COLO668 (cell line): ENCODE measurements around the gene MLLT1.
"Not testable (repeated sequence)": the region's sequence is repeated elsewhere in the genome, so short reads cannot be mapped to it uniquely, and the experiment has no call there.

Experiments used
- DNase-seq: peaks from one replicate; lab custom pipeline; 2025; ENCODE audit not compliant: unreplicated experiment; lab: John Stamatoyannopoulos, UW

The MLLT1 gene

GRCh38 chr19:6279931-6280591 lies at the start of gene MLLT1:
Gene MLLT1, minus strand, starts transcription at chr19:6279975. Its CDS starts 191 bp downstream, at chr19:6279784.
- DNase-seq: peak; percentile 98

GRCh38 chr19:6326815-6327214 lies 47.0 kb upstream of the MLLT1 start:
- DNase-seq: no peak

- DNase-seq: no peak
Observed at GRCh38 chr19:6325614-6326013, 45.8 kb upstream of the MLLT1 start.

GRCh38 chr19:6324757-6325156 lies 45.0 kb upstream of the MLLT1 start:
- no peak for DNase-seq

GRCh38 chr19:6322284-6322683 lies 42.5 kb upstream of the MLLT1 start:
- no peak for DNase-seq

GRCh38 chr19:6319376-6319775 lies 39.6 kb upstream of the MLLT1 start:
- no peak for DNase-seq

- no peak for DNase-seq
Observed at GRCh38 chr19:6318772-6319171, 39.0 kb upstream of the MLLT1 start.

- DNase-seq: not testable (repeated sequence)
Observed at GRCh38 chr19:6315646-6316045, 35.9 kb upstream of the MLLT1 start.

- no peak for DNase-seq
Observed at GRCh38 chr19:6313398-6313969, 33.7 kb upstream of the MLLT1 start.

GRCh38 chr19:6312018-6312417 lies 32.2 kb upstream of the MLLT1 start:
- DNase-seq: no peak

- DNase-seq: no peak
Observed at GRCh38 chr19:6298413-6298812, 18.6 kb upstream of the MLLT1 start.

- DNase-seq: peak; percentile 46
Observed at GRCh38 chr19:6297202-6297601, 17.4 kb upstream of the MLLT1 start.

- DNase-seq: no peak
Observed at GRCh38 chr19:6292006-6292405, 12.2 kb upstream of the MLLT1 start.

- no peak for DNase-seq
Observed at GRCh38 chr19:6288737-6289136, 9.0 kb upstream of the MLLT1 start.

GRCh38 chr19:6287269-6287885 lies 7.6 kb upstream of the MLLT1 start:
- no peak for DNase-seq

- no peak for DNase-seq
Observed at GRCh38 chr19:6286676-6287075, 6.9 kb upstream of the MLLT1 start.

GRCh38 chr19:6282393-6282792 lies 2.6 kb upstream of the MLLT1 start:
- not testable (repeated sequence) for DNase-seq

GRCh38 chr19:6279620-6279930 lies 200 bp downstream of the MLLT1 start:
- DNase-seq: no peak

GRCh38 chr19:6278740-6279619 lies 795 bp downstream of the MLLT1 start:
- DNase-seq: no peak

- DNase-seq: no peak
Observed at GRCh38 chr19:6278051-6278450, 1.7 kb downstream of the MLLT1 start.

- DNase-seq: no peak
Observed at GRCh38 chr19:6276447-6276846, 3.3 kb downstream of the MLLT1 start.
